Measurements from ENCODE around the gene PPARGC1A.

Gene PPARGC1A

GRCh38 chr4:23882976-23883531, 6.8 kb downstream of the PPARGC1A start:
- Histone ChIP-seq H3K4me3 (ENCODE audit: low read depth in 1 of 2, low read length in 2 of 2) (no peak overlapping the region), H3K27ac (ENCODE audit: low read depth, low read length) (no peak overlapping the region), H3K4me1 (ENCODE audit: control insufficient read depth in 1 of 2, insufficient read depth in 2 of 2, low read length in 2 of 2) (peaks cover 10 to 18% of the 10 kb centered on the region in 2 donors), H3K9me3 (ENCODE audit: control insufficient read depth in 1 of 2, low read length in 2 of 2) (no peaks in the 10 kb centered on the region), H3K9ac (ENCODE audit: low read depth in 1 of 2, low read length in 2 of 2) (no peak overlapping the region), H3K36me3 (ENCODE audit: control insufficient read depth in 1 of 2, insufficient read depth in 2 of 2, low read length in 2 of 2) (peaks cover 0 to 4% of the 10 kb centered on the region in 2 donors), H3K27me3 (ENCODE audit: control insufficient read depth in 1 of 2, insufficient read depth in 2 of 2, low read length in 2 of 2) (no peaks in the 10 kb centered on the region)

DNA sequence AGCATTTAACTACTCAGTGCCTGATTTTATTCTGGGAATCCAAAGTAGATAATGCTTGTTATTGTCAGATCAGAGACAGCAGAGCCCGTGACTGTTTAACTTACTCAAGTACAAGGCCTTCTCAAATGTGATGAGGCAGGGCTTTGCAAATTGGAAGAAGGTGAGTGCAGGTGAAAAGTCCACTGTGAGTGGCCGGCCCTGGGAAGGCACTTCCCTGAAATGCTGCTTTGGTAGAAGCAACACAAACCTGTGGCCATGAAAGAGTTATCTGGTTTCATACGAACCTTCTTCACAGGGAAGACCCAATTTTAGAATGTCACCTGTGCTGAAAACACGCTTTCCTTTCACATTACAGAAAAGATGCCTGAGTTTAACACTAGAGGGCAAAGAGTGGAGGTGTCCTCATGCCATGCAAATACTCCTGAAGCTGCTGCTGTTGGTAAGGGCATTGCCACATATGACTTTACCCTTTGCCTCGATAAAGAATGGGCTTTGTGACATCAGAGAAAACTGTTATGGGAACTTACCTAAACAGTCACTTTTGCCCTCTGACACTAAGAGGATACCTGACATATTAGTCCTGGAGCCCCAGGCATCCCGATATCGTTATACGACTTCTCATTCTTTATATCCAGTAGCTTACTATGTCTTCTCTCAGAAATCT, 8.0 kb downstream of the PPARGC1A start:
- Histone ChIP-seq H3K4me1 (ENCODE audit: control insufficient read depth in 1 of 2, insufficient read depth in 2 of 2, low read length in 2 of 2) (peaks cover 5 to 17% of the 10 kb centered on the region in 2 donors), H3K27ac (ENCODE audit: low read depth, low read length) (no peak overlapping the region), H3K27me3 (ENCODE audit: control insufficient read depth in 1 of 2, insufficient read depth in 2 of 2, low read length in 2 of 2) (no peaks in the 10 kb centered on the region), H3K36me3 (ENCODE audit: control insufficient read depth in 1 of 2, insufficient read depth in 2 of 2, low read length in 2 of 2) (peaks cover 0 to 4% of the 10 kb centered on the region in 2 donors), H3K9me3 (ENCODE audit: control insufficient read depth in 1 of 2, low read length in 2 of 2) (no peaks in the 10 kb centered on the region), H3K9ac (ENCODE audit: low read depth in 1 of 2, low read length in 2 of 2) (no peak overlapping the region), H3K4me3 (ENCODE audit: low read depth in 1 of 2, low read length in 2 of 2) (no peak overlapping the region)

DNA sequence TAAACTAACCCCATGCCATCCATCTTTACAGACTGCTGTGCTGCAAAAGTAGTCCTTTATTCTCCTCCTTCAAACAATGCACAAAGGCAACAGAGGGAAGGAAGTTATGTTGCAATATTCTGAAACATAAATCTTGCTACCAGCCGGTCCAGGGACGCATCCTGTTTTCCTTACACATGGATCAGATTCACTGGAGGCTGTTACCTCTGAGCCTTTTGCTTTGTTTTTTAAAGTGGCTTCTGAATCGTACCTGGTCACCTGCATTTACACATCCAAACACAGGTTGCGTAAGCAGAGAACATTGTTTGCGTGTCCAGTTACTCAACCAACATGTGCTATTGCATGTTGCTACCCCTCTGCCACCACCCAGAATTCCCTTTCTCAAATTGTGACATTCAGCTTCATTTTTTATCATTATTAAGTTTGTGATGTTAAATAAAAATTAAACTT, 8.8 kb downstream of the PPARGC1A start:
- Histone ChIP-seq H3K27ac (ENCODE audit: low read depth, low read length) (no peak overlapping the region), H3K36me3 (ENCODE audit: control insufficient read depth in 1 of 2, insufficient read depth in 2 of 2, low read length in 2 of 2) (peaks cover 0 to 4% of the 10 kb centered on the region in 2 donors), H3K9ac (ENCODE audit: low read depth in 1 of 2, low read length in 2 of 2) (no peak overlapping the region), H3K4me3 (ENCODE audit: low read depth in 1 of 2, low read length in 2 of 2) (no peak overlapping the region), H3K9me3 (ENCODE audit: control insufficient read depth in 1 of 2, low read length in 2 of 2) (no peaks in the 10 kb centered on the region), H3K4me1 (ENCODE audit: control insufficient read depth in 1 of 2, insufficient read depth in 2 of 2, low read length in 2 of 2) (peaks cover 10 to 23% of the 10 kb centered on the region in 2 donors), H3K27me3 (ENCODE audit: control insufficient read depth in 1 of 2, insufficient read depth in 2 of 2, low read length in 2 of 2) (no peaks in the 10 kb centered on the region)

GRCh38 chr4:23878912-23879732, 10.7 kb downstream of the PPARGC1A start:
- Histone ChIP-seq H3K36me3 (ENCODE audit: control insufficient read depth in 1 of 2, insufficient read depth in 2 of 2, low read length in 2 of 2) (peaks cover 0 to 4% of the 10 kb centered on the region in 2 donors), H3K9ac (ENCODE audit: low read depth in 1 of 2, low read length in 2 of 2) (no peak overlapping the region), H3K4me1 (ENCODE audit: control insufficient read depth in 1 of 2, insufficient read depth in 2 of 2, low read length in 2 of 2) (peaks cover 26 to 39% of the 10 kb centered on the region in 2 donors), H3K27ac (ENCODE audit: low read depth, low read length) (no peak overlapping the region), H3K27me3 (ENCODE audit: control insufficient read depth in 1 of 2, insufficient read depth in 2 of 2, low read length in 2 of 2) (no peaks in the 10 kb centered on the region), H3K9me3 (ENCODE audit: control insufficient read depth in 1 of 2, low read length in 2 of 2) (no peaks in the 10 kb centered on the region), H3K4me3 (ENCODE audit: low read depth in 1 of 2, low read length in 2 of 2) (no peak overlapping the region)

DNA sequence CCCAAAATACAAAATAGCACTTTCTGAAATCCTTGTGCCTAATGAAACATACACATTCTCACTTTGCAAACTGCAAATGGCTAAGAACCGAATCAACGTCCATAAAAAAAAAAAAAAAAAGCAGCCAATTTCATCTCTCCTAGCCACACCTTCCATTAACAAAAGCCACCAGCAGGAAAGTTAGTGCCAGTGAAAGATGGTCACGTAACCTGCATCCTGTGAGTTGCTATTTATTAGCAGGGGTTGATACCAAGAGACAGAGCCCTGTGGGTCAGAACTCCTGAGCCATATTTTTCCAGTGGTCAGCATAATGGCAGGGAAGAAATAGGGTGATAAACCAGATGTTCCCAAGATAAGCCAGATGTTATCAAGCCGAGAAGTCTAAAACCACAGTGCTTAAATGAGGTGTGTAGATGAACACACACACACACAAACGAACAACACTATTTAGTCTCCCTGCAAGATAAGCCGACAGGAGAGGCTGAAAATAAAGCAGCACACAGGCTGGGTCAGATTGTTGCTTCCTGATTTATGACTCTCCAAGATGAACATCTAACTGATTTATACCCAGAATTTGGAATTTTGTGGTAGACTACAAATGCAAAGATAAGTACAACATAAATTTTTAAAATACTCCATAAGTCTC, 11.5 kb downstream of the PPARGC1A start:
- H3K9me3 ChIP-seq (ENCODE audit: control insufficient read depth in 1 of 2, low read length in 2 of 2), result no peaks in the 10 kb centered on the region
- no peak overlapping the region for H3K27ac ChIP-seq (ENCODE audit: low read depth, low read length)
- peaks cover 29 to 47% of the 10 kb centered on the region in 2 donors for H3K4me1 ChIP-seq (ENCODE audit: control insufficient read depth in 1 of 2, insufficient read depth in 2 of 2, low read length in 2 of 2)
- H3K27me3 ChIP-seq (ENCODE audit: control insufficient read depth in 1 of 2, insufficient read depth in 2 of 2, low read length in 2 of 2), result no peaks in the 10 kb centered on the region
- H3K4me3 ChIP-seq (ENCODE audit: low read depth in 1 of 2, low read length in 2 of 2), result no peak overlapping the region
- peaks cover 0 to 4% of the 10 kb centered on the region in 2 donors for H3K36me3 ChIP-seq (ENCODE audit: control insufficient read depth in 1 of 2, insufficient read depth in 2 of 2, low read length in 2 of 2)
- no peak overlapping the region for H3K9ac ChIP-seq (ENCODE audit: low read depth in 1 of 2, low read length in 2 of 2)

- no peak overlapping the region for H3K4me3 ChIP-seq (ENCODE audit: low read depth in 1 of 2, low read length in 2 of 2)
- no peak overlapping the region for H3K27ac ChIP-seq (ENCODE audit: low read depth, low read length)
- no peaks in the 10 kb centered on the region for H3K9me3 ChIP-seq (ENCODE audit: control insufficient read depth in 1 of 2, low read length in 2 of 2)
- peaks cover 0 to 4% of the 10 kb centered on the region in 2 donors for H3K36me3 ChIP-seq (ENCODE audit: control insufficient read depth in 1 of 2, insufficient read depth in 2 of 2, low read length in 2 of 2)
- peaks cover 29 to 47% of the 10 kb centered on the region in 2 donors for H3K4me1 ChIP-seq (ENCODE audit: control insufficient read depth in 1 of 2, insufficient read depth in 2 of 2, low read length in 2 of 2)
- H3K27me3 ChIP-seq (ENCODE audit: control insufficient read depth in 1 of 2, insufficient read depth in 2 of 2, low read length in 2 of 2), result no peaks in the 10 kb centered on the region
- no peak overlapping the region for H3K9ac ChIP-seq (ENCODE audit: low read depth in 1 of 2, low read length in 2 of 2)
Observed at GRCh38 chr4:23877758-23878229, 12.1 kb downstream of the PPARGC1A start.

- Histone ChIP-seq H3K27me3 (ENCODE audit: control insufficient read depth in 1 of 2, insufficient read depth in 2 of 2, low read length in 2 of 2) (no peaks in the 10 kb centered on the region), H3K9ac (ENCODE audit: low read depth in 1 of 2, low read length in 2 of 2) (no peak overlapping the region), H3K9me3 (ENCODE audit: control insufficient read depth in 1 of 2, low read length in 2 of 2) (no peaks in the 10 kb centered on the region), H3K27ac (ENCODE audit: low read depth, low read length) (no peak overlapping the region), H3K4me1 (ENCODE audit: control insufficient read depth in 1 of 2, insufficient read depth in 2 of 2, low read length in 2 of 2) (peaks cover 29 to 47% of the 10 kb centered on the region in 2 donors), H3K4me3 (ENCODE audit: low read depth in 1 of 2, low read length in 2 of 2) (no peak overlapping the region), H3K36me3 (ENCODE audit: control insufficient read depth in 1 of 2, insufficient read depth in 2 of 2, low read length in 2 of 2) (peaks cover 0 to 4% of the 10 kb centered on the region in 2 donors)
Observed at GRCh38 chr4:23876418-23877089, 13.3 kb downstream of the PPARGC1A start.

GRCh38 chr4:23875317-23875716, 14.5 kb downstream of the PPARGC1A start:
- no peak overlapping the region for H3K4me3 ChIP-seq (ENCODE audit: low read depth in 1 of 2, low read length in 2 of 2)
- no peak overlapping the region for H3K9ac ChIP-seq (ENCODE audit: low read depth in 1 of 2, low read length in 2 of 2)
- H3K27ac ChIP-seq (ENCODE audit: low read depth, low read length), result no peak overlapping the region
- no peaks in the 10 kb centered on the region for H3K27me3 ChIP-seq (ENCODE audit: control insufficient read depth in 1 of 2, insufficient read depth in 2 of 2, low read length in 2 of 2)
- H3K36me3 ChIP-seq (ENCODE audit: control insufficient read depth in 1 of 2, insufficient read depth in 2 of 2, low read length in 2 of 2), result no peaks in the 10 kb centered on the region
- H3K4me1 ChIP-seq (ENCODE audit: control insufficient read depth in 1 of 2, insufficient read depth in 2 of 2, low read length in 2 of 2), result peaks cover 29 to 47% of the 10 kb centered on the region in 2 donors
- H3K9me3 ChIP-seq (ENCODE audit: control insufficient read depth in 1 of 2, low read length in 2 of 2), result no peaks in the 10 kb centered on the region

DNA sequence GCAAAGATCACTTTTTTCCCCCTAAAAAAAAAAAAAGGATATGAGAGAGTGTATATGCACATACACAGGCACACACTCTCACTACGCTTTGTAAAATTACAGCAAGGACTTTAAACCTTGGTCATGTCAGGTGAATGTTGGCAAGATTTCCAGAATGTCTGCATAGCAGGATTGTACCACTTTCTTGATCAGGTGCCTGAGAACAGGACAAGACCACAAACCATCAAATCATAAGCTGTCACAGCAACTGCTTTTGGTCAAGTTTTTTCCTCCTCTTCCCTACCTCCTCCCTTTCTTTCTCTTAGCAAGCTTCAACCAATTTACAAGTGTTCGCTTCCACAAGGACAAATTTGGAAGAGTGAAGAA, 15.3 kb downstream of the PPARGC1A start:
- Histone ChIP-seq H3K9ac (ENCODE audit: low read depth in 1 of 2, low read length in 2 of 2) (no peak overlapping the region), H3K27ac (ENCODE audit: low read depth, low read length) (no peak overlapping the region), H3K36me3 (ENCODE audit: control insufficient read depth in 1 of 2, insufficient read depth in 2 of 2, low read length in 2 of 2) (no peaks in the 10 kb centered on the region)

More for the DNA sequence above, 15.3 kb downstream of the PPARGC1A start:
- no peaks in the 10 kb centered on the region for H3K9me3 ChIP-seq (ENCODE audit: control insufficient read depth in 1 of 2, low read length in 2 of 2)
- peaks cover 29 to 47% of the 10 kb centered on the region in 2 donors for H3K4me1 ChIP-seq (ENCODE audit: control insufficient read depth in 1 of 2, insufficient read depth in 2 of 2, low read length in 2 of 2)
- H3K4me3 ChIP-seq (ENCODE audit: low read depth in 1 of 2, low read length in 2 of 2), result no peak overlapping the region
- no peaks in the 10 kb centered on the region for H3K27me3 ChIP-seq (ENCODE audit: control insufficient read depth in 1 of 2, insufficient read depth in 2 of 2, low read length in 2 of 2)
